H1 (cell line): ENCODE data around the gene CBLB. TPM values are rescaled to one million over a fixed set of nuclear protein-coding genes. Genes with fewer than 3 reads are reported as not detected.

ENCODE experiments used
- ATF3 ChIP-seq: IDR thresholded peaks from 2 replicates; pipeline ENCODE4 v1.6.1; 2011; ENCODE audit warnings: low read depth, mild to moderate bottlenecking, low read length; ENCODE audit not compliant: insufficient read depth
- BRCA1 ChIP-seq: IDR thresholded peaks from 2 replicates; pipeline ENCODE4 v1.6.1; 2012; ENCODE audit warnings: low read depth, low read length, improper control_type of control experiment
- EZH2 ChIP-seq: fragments of 200-600 bp; sonication (generic); IDR thresholded peaks from 2 replicates; pipeline ENCODE4 v1.7.1; 2012; ENCODE audit warnings: low read depth, mild to moderate bottlenecking, moderate library complexity, low read length, inconsistent platforms; ENCODE audit not compliant: severe bottlenecking
- HDAC2 ChIP-seq, 2 experiments: fragments of 300-600 bp in 1 of 2; sonication (generic) in 1 of 2; IDR thresholded peaks; 2 replicates each; pipeline ENCODE4 v1.6.1; 2011 to 2012; ENCODE audit warnings: low read depth in 2 of 2, low read length in 2 of 2, mild to moderate bottlenecking in 2 of 2, moderate library complexity in 2 of 2, borderline replicate concordance in 1 of 2, inconsistent platforms in 1 of 2
- RXRA ChIP-seq: IDR thresholded peaks from 2 replicates; pipeline ENCODE4 v1.6.1; 2011; ENCODE audit warnings: low read depth, mild to moderate bottlenecking, low read length, moderate library complexity; ENCODE audit not compliant: insufficient read depth
- SP2 ChIP-seq: IDR thresholded peaks from 2 replicates; pipeline ENCODE4 v1.6.1; 2012; ENCODE audit warnings: mild to moderate bottlenecking, low read length, inconsistent platforms
- SUZ12 ChIP-seq: fragments of 200-600 bp; sonication (generic); IDR thresholded peaks from 2 replicates; pipeline ENCODE4 v1.6.1; 2012; ENCODE audit warnings: mild to moderate bottlenecking, inconsistent platforms, low read length, moderate library complexity, mixed read lengths
- polyA plus RNA-seq, 7 experiments: library from polyadenylated mRNA; depleted of rRNA in 3 of 7; stranded (reverse) in 5 of 7; unstranded in 2 of 7; fragments of >200 nt in 5 of 7; fragments of 200-250 nt in 2 of 7; gene quantifications; 1 replicate in 5 of 7; 2 replicates in 1 of 7; 4 replicates in 1 of 7; pipeline versions ENCODE4 v1.2.1 to v1.2.3, GENCODE V29; 2011 to 2013; ENCODE audit warnings: missing spikeins in 2 of 7, mixed read lengths in 2 of 7
- total RNA-seq: library from RNA; stranded (reverse); fragmentation: NEBNext Ultra II Directional; extraction: Animal tissue kit (Norgen Biotek cat#: 25700); gene quantifications from 2 replicates; pipeline ENCODE4 v1.2.1, GENCODE V29; 2021
- TF ChIP-seq, protein P1 (sequence below): fragments of 300-600 bp; sonication (generic); IDR thresholded peaks from 2 replicates; pipeline ENCODE4 v1.7.1; 2012; ENCODE audit warnings: low read length, moderate library complexity, mild to moderate bottlenecking, inconsistent platforms; ENCODE audit not compliant: insufficient replicate concordance

CBLB gene
- total and polyA plus RNA-seq, 2 of the 8 experiments (the other 6 are each of a cell fraction or from before 2014, with no cell fraction given), result 14.5 to 26.0 TPM

- TF ChIP-seq, protein P1, sequence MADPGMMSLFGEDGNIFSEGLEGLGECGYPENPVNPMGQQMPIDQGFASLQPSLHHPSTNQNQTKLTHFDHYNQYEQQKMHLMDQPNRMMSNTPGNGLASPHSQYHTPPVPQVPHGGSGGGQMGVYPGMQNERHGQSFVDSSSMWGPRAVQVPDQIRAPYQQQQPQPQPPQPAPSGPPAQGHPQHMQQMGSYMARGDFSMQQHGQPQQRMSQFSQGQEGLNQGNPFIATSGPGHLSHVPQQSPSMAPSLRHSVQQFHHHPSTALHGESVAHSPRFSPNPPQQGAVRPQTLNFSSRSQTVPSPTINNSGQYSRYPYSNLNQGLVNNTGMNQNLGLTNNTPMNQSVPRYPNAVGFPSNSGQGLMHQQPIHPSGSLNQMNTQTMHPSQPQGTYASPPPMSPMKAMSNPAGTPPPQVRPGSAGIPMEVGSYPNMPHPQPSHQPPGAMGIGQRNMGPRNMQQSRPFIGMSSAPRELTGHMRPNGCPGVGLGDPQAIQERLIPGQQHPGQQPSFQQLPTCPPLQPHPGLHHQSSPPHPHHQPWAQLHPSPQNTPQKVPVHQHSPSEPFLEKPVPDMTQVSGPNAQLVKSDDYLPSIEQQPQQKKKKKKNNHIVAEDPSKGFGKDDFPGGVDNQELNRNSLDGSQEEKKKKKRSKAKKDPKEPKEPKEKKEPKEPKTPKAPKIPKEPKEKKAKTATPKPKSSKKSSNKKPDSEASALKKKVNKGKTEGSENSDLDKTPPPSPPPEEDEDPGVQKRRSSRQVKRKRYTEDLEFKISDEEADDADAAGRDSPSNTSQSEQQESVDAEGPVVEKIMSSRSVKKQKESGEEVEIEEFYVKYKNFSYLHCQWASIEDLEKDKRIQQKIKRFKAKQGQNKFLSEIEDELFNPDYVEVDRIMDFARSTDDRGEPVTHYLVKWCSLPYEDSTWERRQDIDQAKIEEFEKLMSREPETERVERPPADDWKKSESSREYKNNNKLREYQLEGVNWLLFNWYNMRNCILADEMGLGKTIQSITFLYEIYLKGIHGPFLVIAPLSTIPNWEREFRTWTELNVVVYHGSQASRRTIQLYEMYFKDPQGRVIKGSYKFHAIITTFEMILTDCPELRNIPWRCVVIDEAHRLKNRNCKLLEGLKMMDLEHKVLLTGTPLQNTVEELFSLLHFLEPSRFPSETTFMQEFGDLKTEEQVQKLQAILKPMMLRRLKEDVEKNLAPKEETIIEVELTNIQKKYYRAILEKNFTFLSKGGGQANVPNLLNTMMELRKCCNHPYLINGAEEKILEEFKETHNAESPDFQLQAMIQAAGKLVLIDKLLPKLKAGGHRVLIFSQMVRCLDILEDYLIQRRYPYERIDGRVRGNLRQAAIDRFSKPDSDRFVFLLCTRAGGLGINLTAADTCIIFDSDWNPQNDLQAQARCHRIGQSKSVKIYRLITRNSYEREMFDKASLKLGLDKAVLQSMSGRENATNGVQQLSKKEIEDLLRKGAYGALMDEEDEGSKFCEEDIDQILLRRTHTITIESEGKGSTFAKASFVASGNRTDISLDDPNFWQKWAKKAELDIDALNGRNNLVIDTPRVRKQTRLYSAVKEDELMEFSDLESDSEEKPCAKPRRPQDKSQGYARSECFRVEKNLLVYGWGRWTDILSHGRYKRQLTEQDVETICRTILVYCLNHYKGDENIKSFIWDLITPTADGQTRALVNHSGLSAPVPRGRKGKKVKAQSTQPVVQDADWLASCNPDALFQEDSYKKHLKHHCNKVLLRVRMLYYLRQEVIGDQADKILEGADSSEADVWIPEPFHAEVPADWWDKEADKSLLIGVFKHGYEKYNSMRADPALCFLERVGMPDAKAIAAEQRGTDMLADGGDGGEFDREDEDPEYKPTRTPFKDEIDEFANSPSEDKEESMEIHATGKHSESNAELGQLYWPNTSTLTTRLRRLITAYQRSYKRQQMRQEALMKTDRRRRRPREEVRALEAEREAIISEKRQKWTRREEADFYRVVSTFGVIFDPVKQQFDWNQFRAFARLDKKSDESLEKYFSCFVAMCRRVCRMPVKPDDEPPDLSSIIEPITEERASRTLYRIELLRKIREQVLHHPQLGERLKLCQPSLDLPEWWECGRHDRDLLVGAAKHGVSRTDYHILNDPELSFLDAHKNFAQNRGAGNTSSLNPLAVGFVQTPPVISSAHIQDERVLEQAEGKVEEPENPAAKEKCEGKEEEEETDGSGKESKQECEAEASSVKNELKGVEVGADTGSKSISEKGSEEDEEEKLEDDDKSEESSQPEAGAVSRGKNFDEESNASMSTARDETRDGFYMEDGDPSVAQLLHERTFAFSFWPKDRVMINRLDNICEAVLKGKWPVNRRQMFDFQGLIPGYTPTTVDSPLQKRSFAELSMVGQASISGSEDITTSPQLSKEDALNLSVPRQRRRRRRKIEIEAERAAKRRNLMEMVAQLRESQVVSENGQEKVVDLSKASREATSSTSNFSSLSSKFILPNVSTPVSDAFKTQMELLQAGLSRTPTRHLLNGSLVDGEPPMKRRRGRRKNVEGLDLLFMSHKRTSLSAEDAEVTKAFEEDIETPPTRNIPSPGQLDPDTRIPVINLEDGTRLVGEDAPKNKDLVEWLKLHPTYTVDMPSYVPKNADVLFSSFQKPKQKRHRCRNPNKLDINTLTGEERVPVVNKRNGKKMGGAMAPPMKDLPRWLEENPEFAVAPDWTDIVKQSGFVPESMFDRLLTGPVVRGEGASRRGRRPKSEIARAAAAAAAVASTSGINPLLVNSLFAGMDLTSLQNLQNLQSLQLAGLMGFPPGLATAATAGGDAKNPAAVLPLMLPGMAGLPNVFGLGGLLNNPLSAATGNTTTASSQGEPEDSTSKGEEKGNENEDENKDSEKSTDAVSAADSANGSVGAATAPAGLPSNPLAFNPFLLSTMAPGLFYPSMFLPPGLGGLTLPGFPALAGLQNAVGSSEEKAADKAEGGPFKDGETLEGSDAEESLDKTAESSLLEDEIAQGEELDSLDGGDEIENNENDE, result no peak
- TF ChIP-seq HDAC2 (IDR thresholded peaks at IDR 0.05; ENCODE audit: borderline replicate concordance in 1 of 2, low read depth in 2 of 2, low read length in 2 of 2) (no peak), SP2 (no peak), ATF3 (no peak), EZH2 (no peak), SUZ12 (no peak), BRCA1 (no peak), RXRA (no peak)
Measured at GRCh38 chr3:105800320-105800719, 68.5 kb downstream of the CBLB start (continued).
